ENCODE measurements around the gene ING2. TPM values are rescaled to one million over a fixed set of nuclear protein-coding genes. Genes with fewer than 3 reads are reported as not detected.
A peak's percentile ranks its signal among the peaks of the same experiment; 100 is the strongest.

Gene ING2
- total RNA-seq, 1 experiment from 2014 or later: 43.6 TPM

DNA sequence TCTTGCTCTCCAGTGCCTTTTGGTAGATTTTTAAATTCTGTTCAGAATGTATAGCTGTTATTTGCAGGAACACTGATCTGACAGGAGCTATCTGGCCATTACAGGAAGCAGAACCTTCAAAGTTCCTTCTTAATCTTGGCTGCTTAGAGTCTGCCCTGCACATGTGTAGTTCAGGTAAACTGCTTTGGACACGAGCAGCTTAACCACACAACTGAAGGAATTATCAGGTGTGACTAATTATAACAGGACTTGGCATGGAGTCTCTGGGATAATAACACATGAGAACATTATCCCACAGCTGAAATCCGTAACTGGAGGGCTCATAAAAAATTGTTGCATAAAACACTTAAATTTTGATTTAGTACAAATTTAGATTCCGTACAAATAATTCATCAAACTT is 11.6 kb upstream of the ING2 start:
- in situ Hi-C loops (cut with HindIII; ENCODE audit: low sequenced_read_pairs): no loop called here
- DNase-seq (ENCODE audit: low spot score): no peak

DNA sequence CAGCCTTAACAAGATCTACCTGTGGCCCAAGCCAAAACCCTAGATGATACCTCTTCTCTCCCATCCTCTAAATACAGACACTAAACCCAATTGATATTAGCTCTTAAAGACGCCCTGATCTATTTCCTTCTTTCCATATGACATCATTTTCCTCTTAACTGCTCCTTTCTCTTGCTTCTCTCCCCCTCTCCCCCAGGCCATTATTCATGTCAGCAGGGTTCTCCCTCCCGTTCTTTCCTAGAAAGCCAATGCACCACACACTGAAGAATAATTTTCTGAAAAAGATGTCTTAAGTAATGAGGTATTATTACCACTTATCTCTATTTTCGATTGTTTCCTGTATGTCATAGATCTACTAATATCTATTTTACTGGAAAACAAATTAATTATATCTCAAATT is 9.7 kb upstream of the ING2 start:
- DNase-seq (ENCODE audit: low spot score): no peak
- in situ Hi-C loops (cut with HindIII; ENCODE audit: low sequenced_read_pairs): no loop called here

DNA sequence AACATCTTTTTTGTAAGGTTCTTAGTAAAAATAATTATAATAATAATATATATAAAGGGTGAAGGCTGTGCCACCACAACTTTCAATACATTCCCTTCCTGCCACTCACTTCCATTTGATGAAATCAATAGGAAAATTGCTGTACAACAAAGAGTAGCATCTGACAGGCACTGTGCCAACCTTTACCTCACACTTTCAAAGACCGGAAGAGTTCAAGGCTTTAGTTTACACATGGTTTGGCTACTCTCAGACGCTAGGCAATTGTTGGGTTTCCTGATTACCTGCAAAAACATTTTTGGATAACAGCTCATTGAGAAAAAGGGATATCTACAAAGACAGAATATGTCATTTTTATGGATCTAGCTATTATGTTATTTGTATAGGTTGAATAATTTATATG is 5.5 kb upstream of the ING2 start:
- DNase-seq (ENCODE audit: low spot score): no peak
- in situ Hi-C loops (cut with HindIII; ENCODE audit: low sequenced_read_pairs): no loop called here

DNA sequence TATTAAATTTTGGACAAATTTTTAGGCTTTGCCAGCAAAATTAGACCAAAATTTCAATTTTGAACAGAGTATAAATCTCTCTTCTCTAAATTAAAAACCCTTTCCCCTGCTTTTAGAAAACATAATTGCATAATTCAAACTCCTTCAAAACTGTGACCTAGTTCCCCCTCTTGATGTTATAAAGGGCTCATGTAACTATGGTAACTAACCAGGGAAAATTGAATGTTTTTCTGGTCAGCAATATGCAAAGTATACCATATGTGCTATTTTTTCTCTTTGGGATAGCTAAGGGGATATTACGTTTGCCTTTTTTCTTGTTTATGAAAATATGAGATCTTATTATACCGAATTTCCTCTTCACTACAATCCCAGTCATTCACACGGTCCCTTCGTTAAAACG is 5.1 kb upstream of the ING2 start:
- in situ Hi-C loops (cut with HindIII; ENCODE audit: low sequenced_read_pairs): no loop called here

GRCh38 chr4:183503497-183504063 is 1.3 kb upstream of the ING2 start:
- in situ Hi-C loops (cut with HindIII; ENCODE audit: low sequenced_read_pairs): no loop called here
- peak; percentile 59 for DNase-seq (ENCODE audit: low spot score)

More for the DNA sequence above, 5.1 kb upstream of the ING2 start:
- no peak for DNase-seq (ENCODE audit: low spot score)

GRCh38 chr4:183504064-183504929 is 561 bp upstream of the ING2 start:
- in situ Hi-C loops (cut with HindIII; ENCODE audit: low sequenced_read_pairs): no loop called here
- peak; percentile 97 for DNase-seq (ENCODE audit: low spot score)

DNA sequence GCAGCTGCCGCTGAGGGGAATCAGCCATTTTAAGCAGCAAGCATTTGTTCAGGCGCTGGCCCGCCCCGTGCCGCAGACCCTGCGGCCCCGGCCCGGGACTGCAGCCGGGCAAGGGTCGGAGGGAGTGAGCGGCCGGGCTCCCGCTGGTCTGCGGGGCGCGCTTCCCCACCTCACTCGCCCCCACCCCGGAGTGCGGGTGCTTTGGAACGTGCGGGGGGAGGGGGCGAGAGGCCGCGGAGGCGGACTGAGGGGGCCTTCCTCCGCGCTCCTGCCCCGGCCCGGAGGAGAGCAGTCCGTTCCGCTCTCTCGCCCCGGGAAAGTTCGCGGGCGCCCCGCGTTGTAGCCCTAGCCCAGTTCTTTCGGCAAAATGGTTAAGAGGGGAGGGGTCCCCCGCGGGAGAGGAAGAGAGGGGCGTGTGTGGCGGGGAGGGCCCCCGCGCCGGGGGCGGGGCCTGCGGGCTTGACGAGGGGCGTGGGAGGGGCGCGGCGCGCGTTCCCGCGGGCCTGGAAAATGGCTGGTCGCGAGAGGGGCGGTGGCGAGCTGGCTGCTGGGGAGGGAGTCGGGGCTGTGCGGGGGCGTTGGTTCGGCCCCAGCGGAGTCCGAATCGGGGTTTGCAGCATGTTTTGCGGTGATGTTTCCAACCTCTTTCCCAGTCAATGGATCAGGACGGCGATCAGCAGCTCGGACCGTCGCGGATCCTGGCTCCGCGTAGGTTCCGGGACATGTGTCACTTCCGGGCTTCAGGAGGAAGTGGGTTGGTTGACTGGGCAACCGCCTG is 942 bp downstream of the ING2 start:
- in situ Hi-C loops (cut with HindIII; ENCODE audit: low sequenced_read_pairs): no loop called here
- DNase-seq (ENCODE audit: low spot score): peak; percentile 93

- in situ Hi-C loops (cut with HindIII; ENCODE audit: low sequenced_read_pairs): no loop called here
- no peak for DNase-seq (ENCODE audit: low spot score)
These were observed 1.5 kb downstream of the ING2 start for GRCh38 chr4:183506389-183506735.

DNA sequence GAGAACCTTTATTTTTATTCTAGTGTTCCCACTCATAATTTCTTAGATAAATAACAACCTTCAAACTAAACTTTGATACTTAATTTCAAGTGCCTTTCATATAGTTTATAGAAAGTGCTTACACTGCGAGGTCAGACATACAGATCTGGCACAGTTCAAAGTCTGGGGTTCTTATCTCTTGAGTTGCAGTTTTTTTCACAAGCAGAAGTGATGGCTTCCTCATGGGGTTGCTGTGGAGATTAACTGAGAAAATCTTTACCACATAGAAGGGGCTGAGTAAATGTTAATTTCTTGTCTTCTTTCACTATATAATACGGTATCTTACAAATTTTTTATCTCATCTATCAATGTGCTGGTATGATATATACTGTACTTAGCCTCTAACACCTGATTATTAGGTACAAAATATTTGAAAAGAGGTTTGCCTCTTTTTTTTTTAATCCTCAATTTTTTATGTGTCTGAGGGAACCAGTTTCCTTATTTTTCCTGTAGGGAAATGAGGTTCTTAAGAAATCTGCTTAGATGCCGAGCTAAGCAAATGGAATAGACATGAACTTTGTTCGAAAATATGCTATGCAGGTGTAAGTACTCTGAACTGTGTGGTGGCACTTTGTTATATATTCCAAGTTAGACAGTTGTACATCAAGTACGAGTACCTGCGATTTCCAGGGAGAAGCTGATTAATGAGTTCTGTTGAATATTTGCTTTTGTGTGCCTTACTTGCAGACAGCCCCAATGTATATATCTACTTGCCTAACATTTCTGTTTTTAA is 3.3 kb downstream of the ING2 start:
- no peak for DNase-seq (ENCODE audit: low spot score)
- in situ Hi-C loops (cut with HindIII; ENCODE audit: low sequenced_read_pairs): no loop called here

- no peak for DNase-seq (ENCODE audit: low spot score)
- in situ Hi-C loops (cut with HindIII; ENCODE audit: low sequenced_read_pairs): no loop called here
These were observed 4.0 kb downstream of the ING2 start for GRCh38 chr4:183508697-183509335.

DNA sequence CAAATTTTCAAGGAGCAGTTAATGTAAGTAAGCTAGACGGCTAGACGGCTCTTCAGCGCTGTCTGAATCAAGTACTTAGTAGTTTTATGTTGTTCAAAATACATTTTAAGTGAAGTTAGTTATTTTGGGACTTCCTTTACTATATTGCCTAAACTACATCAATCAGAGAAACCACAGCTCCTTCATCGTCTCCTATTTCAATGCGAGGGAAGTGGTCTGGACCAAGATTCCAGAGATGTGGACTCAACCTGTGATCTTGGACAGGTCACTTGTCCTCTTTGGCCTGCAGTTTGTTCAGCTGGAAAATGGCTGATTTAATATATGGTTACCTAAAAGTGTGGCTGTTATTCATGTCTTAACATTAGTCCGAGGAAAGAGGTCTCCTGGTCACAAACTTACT is 10.6 kb downstream of the ING2 start:
- no peak for DNase-seq (ENCODE audit: low spot score)
- in situ Hi-C loops (cut with HindIII; ENCODE audit: low sequenced_read_pairs): no loop called here

GRCh38 chr4:183517194-183517593 is 12.3 kb downstream of the ING2 start:
- in situ Hi-C loops (cut with HindIII; ENCODE audit: low sequenced_read_pairs): no loop called here
- DNase-seq (ENCODE audit: low spot score): no peak

GRCh38 chr4:183517781-183518180 is 12.9 kb downstream of the ING2 start:
- in situ Hi-C loops (cut with HindIII; ENCODE audit: low sequenced_read_pairs): no loop called here
- DNase-seq (ENCODE audit: low spot score): no peak

GRCh38 chr4:183522821-183523220 is 18.0 kb downstream of the ING2 start:
- DNase-seq (ENCODE audit: low spot score): no peak
- in situ Hi-C loops (cut with HindIII; ENCODE audit: low sequenced_read_pairs): no loop called here

GRCh38 chr4:183527326-183527725 is 22.5 kb downstream of the ING2 start:
- in situ Hi-C loops (cut with HindIII; ENCODE audit: low sequenced_read_pairs): no loop called here
- no peak for DNase-seq (ENCODE audit: low spot score)

- no peak for DNase-seq (ENCODE audit: low spot score)
- in situ Hi-C loops (cut with HindIII; ENCODE audit: low sequenced_read_pairs): no loop called here
These were observed 28.0 kb downstream of the ING2 start for GRCh38 chr4:183532821-183533220.

DNA sequence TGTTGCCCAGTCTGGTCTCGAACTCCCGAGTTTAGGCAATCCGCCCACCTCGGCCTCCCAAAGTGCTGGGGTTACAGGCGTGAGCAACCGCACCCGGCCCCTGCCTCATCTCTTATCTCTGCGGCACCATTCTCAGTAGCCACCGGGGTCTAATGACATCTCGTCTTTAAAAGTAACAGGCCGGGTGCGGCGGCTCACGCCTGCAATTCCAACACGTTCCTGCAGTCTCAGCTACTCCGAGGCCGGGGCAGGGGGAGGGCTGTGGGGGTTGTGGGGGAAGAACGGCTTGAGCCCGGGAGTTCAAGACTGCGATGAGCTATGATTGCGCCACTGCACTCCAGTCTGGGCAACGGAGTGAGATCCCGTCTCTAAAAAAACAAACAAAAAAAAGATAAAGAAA is 28.8 kb downstream of the ING2 start:
- in situ Hi-C loops (cut with HindIII; ENCODE audit: low sequenced_read_pairs): no loop called here
- no peak for DNase-seq (ENCODE audit: low spot score)

GRCh38 chr4:183540410-183541009 is 35.7 kb downstream of the ING2 start:
- DNase-seq (ENCODE audit: low spot score): no peak
- in situ Hi-C loops (cut with HindIII; ENCODE audit: low sequenced_read_pairs): no loop called here
